HCT116 (cell line): ENCODE results near the gene SLC35F1. TPM values are rescaled to one million over a fixed set of nuclear protein-coding genes. Genes with fewer than 3 reads are reported as not detected.

Experiments
- ATAC-seq: fragments of 200-7000 bp; cut with Tn5 transposase; 2 replicates; pipeline ENCODE4 v1.9.1; 2020; ENCODE audit warnings: mild to moderate bottlenecking, moderate library complexity
- BruUV-seq: library from RNA; stranded (reverse); fragments of 400-500 nt; replicated peaks from 2 replicates; lab custom pipeline; 2021; lab: Mats Ljungman, UMichigan
- CTCF ChIA-PET: fragments of 300-600 bp; sonication (Branson Sonifier 250); formaldehyde crosslinking; loops from one replicate; lab custom pipeline; 2021; ENCODE audit warnings: antibody characterized with exemption; lab: Charles Lee
- POLR2A ChIA-PET: fragments of 300-600, 350-600 bp; sonication (Branson Sonifier 250); formaldehyde crosslinking; loops from one replicate; lab custom pipeline; 2021; ENCODE audit warnings: antibody characterized with exemption; lab: Charles Lee
- RAD21 ChIA-PET, 2 experiments: fragments of 300-600 bp; sonication (Branson Sonifier 250); formaldehyde crosslinking; loops; one replicate each; lab custom pipeline; 2023; ENCODE audit warnings: low total read pairs in 2 of 2; ENCODE audit not compliant: uncharacterized antibody in 2 of 2, unreplicated experiment in 2 of 2, low non-redundant PET in 1 of 2; lab: Charles Lee
- DNase-seq: peaks from one replicate; pipeline ENCODE4 v3.0.0-alpha.2; 2010; ENCODE audit warnings: low read depth, low spot score
- H2AFZ ChIP-seq: fragments of 200-600 bp; shearing (Covaris generic), sonication (generic); 2 replicates; pipeline ENCODE4 v1.6.1; 2017; ENCODE audit warnings: low read depth, mixed run types, mixed read lengths, antibody characterized with exemption, low read length; ENCODE audit not compliant: poor library complexity, severe bottlenecking
- H3K27ac ChIP-seq: 2 replicates; pipeline ENCODE4 v1.5.1; 2012; ENCODE audit warnings: low read depth, low read length
- H3K27me3 ChIP-seq: fragments of 200-600 bp; sonication (generic); 2 replicates; pipeline ENCODE4 v1.6.1; 2016; ENCODE audit warnings: mixed run types, low read length, mixed read lengths; ENCODE audit not compliant: insufficient read depth
- H3K36me3 ChIP-seq, 2 experiments: fragments of 200-500 bp in 1 of 2; fragments of 200-600 bp in 1 of 2; sonication (Bioruptor generic) in 1 of 2; sonication (generic) in 1 of 2; 2 replicates each; pipeline versions ENCODE4 v1.5.1 to v1.6.1; 2014 to 2016; ENCODE audit warnings: low read length in 2 of 2, inconsistent platforms in 1 of 2, mixed read lengths in 1 of 2, mixed run types in 1 of 2; ENCODE audit not compliant: insufficient read depth in 2 of 2, control insufficient read depth in 1 of 2
- H3K4me1 ChIP-seq, 2 experiments: fragments of 200-600 bp in 1 of 2; sonication (generic) in 1 of 2; 2 replicates each; pipeline versions ENCODE4 v1.5.1 to v1.6.1; 2012 to 2017; ENCODE audit warnings: low read length in 2 of 2, inconsistent platforms in 1 of 2, mild to moderate bottlenecking in 1 of 2, mixed read lengths in 1 of 2, mixed run types in 1 of 2, moderate library complexity in 1 of 2; ENCODE audit not compliant: insufficient read depth in 2 of 2, control insufficient read depth in 1 of 2
- H3K4me2 ChIP-seq: fragments of 200-600 bp; sonication (generic); 2 replicates; pipeline ENCODE4 v1.6.1; 2017; ENCODE audit warnings: mixed run types, low read length, mixed read lengths
- H3K4me3 ChIP-seq, 2 experiments: fragments of 200-600 bp in 1 of 2; sonication (generic) in 1 of 2; replicated peaks in 1 of 2; 2 replicates each; pipeline ENCODE4 v1.5.1; 2011 to 2016; ENCODE audit warnings: low read length in 2 of 2, control low read depth in 1 of 2, low read depth in 1 of 2, mild to moderate bottlenecking in 1 of 2, mixed read lengths in 1 of 2, mixed run types in 1 of 2
- H3K79me2 ChIP-seq: fragments of 200-600 bp; sonication (generic); 2 replicates; pipeline ENCODE4 v1.6.1; 2017; ENCODE audit warnings: mild to moderate bottlenecking, mixed run types, low read length, moderate library complexity, mixed read lengths; ENCODE audit not compliant: insufficient read depth
- H3K9ac ChIP-seq: fragments of 200-600 bp; sonication (generic); 2 replicates; pipeline ENCODE4 v1.6.1; 2016; ENCODE audit warnings: low read length, mixed read lengths
- H3K9me2 ChIP-seq: fragments of 200-600 bp; sonication (generic), shearing (Covaris generic); 2 replicates; pipeline ENCODE4 v1.6.1; 2017; ENCODE audit warnings: mixed run types, mild to moderate bottlenecking, moderate library complexity; ENCODE audit not compliant: insufficient read depth
- H3K9me3 ChIP-seq, 2 experiments: fragments of 200-500 bp in 1 of 2; fragments of 200-600 bp in 1 of 2; sonication (Bioruptor generic) in 1 of 2; sonication (generic) in 1 of 2; 2 replicates each; pipeline ENCODE4 v1.6.1; 2014 to 2017; ENCODE audit warnings: low read length in 2 of 2, mixed read lengths in 2 of 2, inconsistent platforms in 1 of 2, low read depth in 1 of 2, mild to moderate bottlenecking in 1 of 2, mixed run types in 1 of 2, moderate library complexity in 1 of 2; ENCODE audit not compliant: control insufficient read depth in 1 of 2, insufficient read depth in 1 of 2
- H4K20me1 ChIP-seq: fragments of 200-600 bp; sonication (generic), shearing (Covaris generic); 2 replicates; pipeline ENCODE4 v1.6.1; 2017; ENCODE audit warnings: mixed run types, mild to moderate bottlenecking, moderate library complexity; ENCODE audit not compliant: insufficient read depth
- CBX3 ChIP-seq: IDR thresholded peaks from 2 replicates; pipeline ENCODE4 v1.6.1; 2012; ENCODE audit warnings: low read depth
- EZH2 ChIP-seq: fragments of 200-600 bp; sonication (generic); IDR thresholded peaks from 2 replicates; pipeline ENCODE4 v1.6.1; 2017; ENCODE audit warnings: antibody characterized with exemption, mixed run types
- TCF7L2 ChIP-seq: IDR thresholded peaks from 2 replicates; pipeline ENCODE4 v1.7.0; 2011; ENCODE audit warnings: borderline replicate concordance, inconsistent platforms; ENCODE audit not compliant: insufficient read depth, insufficient read length; ENCODE audit errors: extremely low read depth
- ZFX ChIP-seq: fragments of 450-650 bp; IDR thresholded peaks from 2 replicates; pipeline ENCODE4 v1.6.1; 2017
- intact Hi-C: fragments of 100-400 bp; cut with micrococcal nuclease; formaldehyde crosslinking; loops from 2 replicates; pipeline ENCODE4 v1.10.0; 2022
- total RNA-seq: library from RNA; stranded (reverse); gene quantifications from one replicate; pipeline ENCODE4 v1.2.1, GENCODE V29; 2021; ENCODE audit not compliant: unreplicated experiment
- TF ChIP-seq, protein P1 (sequence below), 3 experiments: fragments of 200-600 bp in 1 of 3; sonication (generic) in 1 of 3; IDR thresholded peaks in 2 of 3; conservative IDR thresholded peaks in 1 of 3; 2 replicates each; pipeline ENCODE4 v1.5.1; 2012 to 2017; ENCODE audit warnings: low read depth in 2 of 3, low read length in 2 of 3, antibody characterized with exemption in 1 of 3, borderline replicate concordance in 1 of 3, control low read depth in 1 of 3, mild to moderate bottlenecking in 1 of 3, mixed read lengths in 1 of 3, mixed run types in 1 of 3, moderate library complexity in 1 of 3; ENCODE audit not compliant: insufficient read depth in 1 of 3

The SLC35F1 gene
- total RNA-seq, 1 experiment from 2014 or later = 0.07 TPM

DNA sequence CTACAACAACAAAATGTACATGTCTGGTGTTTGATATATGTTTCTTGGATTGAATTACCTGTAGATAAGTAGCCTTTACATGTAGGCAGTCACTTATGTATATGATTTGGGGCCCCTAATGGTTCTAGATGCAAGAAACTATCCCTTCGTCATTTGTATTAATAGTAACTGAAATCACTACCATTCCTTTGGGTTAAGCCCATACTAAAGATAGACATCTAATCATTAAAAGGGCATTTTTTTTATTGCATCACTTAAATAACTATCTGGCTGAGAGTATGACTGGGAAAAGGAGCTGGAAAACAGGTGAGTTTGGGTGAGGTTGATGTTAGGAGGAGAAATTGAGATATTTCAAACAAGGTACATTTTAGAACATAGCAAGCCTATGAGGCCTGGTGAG is 427.6 kb downstream of the SLC35F1 start (continued):
- TF ChIP-seq, protein P1, sequence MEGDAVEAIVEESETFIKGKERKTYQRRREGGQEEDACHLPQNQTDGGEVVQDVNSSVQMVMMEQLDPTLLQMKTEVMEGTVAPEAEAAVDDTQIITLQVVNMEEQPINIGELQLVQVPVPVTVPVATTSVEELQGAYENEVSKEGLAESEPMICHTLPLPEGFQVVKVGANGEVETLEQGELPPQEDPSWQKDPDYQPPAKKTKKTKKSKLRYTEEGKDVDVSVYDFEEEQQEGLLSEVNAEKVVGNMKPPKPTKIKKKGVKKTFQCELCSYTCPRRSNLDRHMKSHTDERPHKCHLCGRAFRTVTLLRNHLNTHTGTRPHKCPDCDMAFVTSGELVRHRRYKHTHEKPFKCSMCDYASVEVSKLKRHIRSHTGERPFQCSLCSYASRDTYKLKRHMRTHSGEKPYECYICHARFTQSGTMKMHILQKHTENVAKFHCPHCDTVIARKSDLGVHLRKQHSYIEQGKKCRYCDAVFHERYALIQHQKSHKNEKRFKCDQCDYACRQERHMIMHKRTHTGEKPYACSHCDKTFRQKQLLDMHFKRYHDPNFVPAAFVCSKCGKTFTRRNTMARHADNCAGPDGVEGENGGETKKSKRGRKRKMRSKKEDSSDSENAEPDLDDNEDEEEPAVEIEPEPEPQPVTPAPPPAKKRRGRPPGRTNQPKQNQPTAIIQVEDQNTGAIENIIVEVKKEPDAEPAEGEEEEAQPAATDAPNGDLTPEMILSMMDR (IDR thresholded peaks at IDR 0.05 in 2 of 3, conservative IDR thresholded peaks at IDR 0.05 in 1 of 3; ENCODE audit: borderline replicate concordance in 1 of 3, insufficient read depth in 1 of 3, low read depth in 2 of 3, low read length in 2 of 3) = no peak
- TF ChIP-seq EZH2 (no peak), CBX3 (no peak), TCF7L2 (no peak)

DNA sequence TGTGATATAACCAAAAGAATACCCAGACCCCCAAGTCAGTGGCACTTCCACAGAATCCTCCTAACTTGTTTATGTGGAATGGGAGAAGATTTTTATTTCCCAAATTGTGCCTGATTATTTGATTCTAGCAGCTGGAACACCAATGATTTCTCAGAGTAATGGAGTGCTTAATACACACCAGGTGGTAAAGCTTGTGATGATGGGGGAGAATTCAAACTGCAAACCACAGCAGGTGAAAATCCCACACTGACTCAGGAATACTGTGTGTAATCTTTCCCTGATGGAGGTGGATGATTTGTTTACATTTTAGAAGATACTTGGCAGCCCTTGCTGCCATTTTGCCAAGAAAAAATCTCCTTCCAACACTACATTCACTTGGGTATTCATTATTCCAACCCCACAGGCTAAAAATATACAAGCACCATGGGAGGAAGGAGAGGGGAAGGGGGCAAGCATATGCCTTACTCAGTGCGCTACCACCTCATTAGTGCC is 428.3 kb downstream of the SLC35F1 start:
- Histone ChIP-seq H4K20me1 (no peaks in the 10 kb centered on the region), H3K9me3 (no peaks in the 10 kb centered on the region), H3K4me3 (no peak overlapping the region), H3K4me1 (no peaks in the 10 kb centered on the region), H3K9ac (no peak overlapping the region), H3K4me2 (no peak overlapping the region), H3K27me3 (no peaks in the 10 kb centered on the region), H3K27ac (no peak overlapping the region), H2AFZ (no peak overlapping the region), H3K79me2 (no peaks in the 10 kb centered on the region), H3K9me2 (no peaks in the 10 kb centered on the region), H3K36me3 (no peaks in the 10 kb centered on the region)
- intact Hi-C loops = no loop called here
- no peak for DNase-seq
- ChIA-PET CTCF (no interaction called here), RAD21 (no interaction called here), POLR2A (no interaction called here)
- no peak for ATAC-seq
- BruUV-seq = no TSS peak
- no peak for TF ChIP-seq ZFX
- no peak for TF ChIP-seq EZH2
- TF ChIP-seq, protein P1 (IDR thresholded peaks at IDR 0.05 in 2 of 3, conservative IDR thresholded peaks at IDR 0.05 in 1 of 3; ENCODE audit: borderline replicate concordance in 1 of 3, insufficient read depth in 1 of 3, low read depth in 2 of 3, low read length in 2 of 3) = no peak
